HepG2 (cell line): ENCODE results near the gene FBXL2. TPM values are rescaled to one million over a fixed set of nuclear protein-coding genes. Genes with fewer than 3 reads are reported as not detected.

Experiments
- ATM ChIP-seq: fragments of 450-650 bp; IDR thresholded peaks from 2 replicates; pipeline ENCODE4 v1.7.1; 2017; ENCODE audit warnings: mild to moderate bottlenecking, borderline replicate concordance
- FIP1L1 ChIP-seq: fragments of 200-400 bp; formaldehyde crosslinking; IDR thresholded peaks from 2 replicates; pipeline ENCODE4 v1.6.1; 2018; ENCODE audit warnings: low read depth, mild to moderate bottlenecking, low read length, moderate library complexity, borderline replicate concordance; ENCODE audit not compliant: insufficient read depth
- KLF13 ChIP-seq: sonication (generic); formaldehyde crosslinking; IDR thresholded peaks from 2 replicates; pipeline ENCODE4 v1.4.0; 2020; ENCODE audit warnings: mild to moderate bottlenecking, missing genetic modification reagents
- MTA1 ChIP-seq: sonication (generic); formaldehyde crosslinking; IDR thresholded peaks from 2 replicates; pipeline ENCODE4 v1.4.0; 2020; ENCODE audit warnings: missing genetic modification reagents, mild to moderate bottlenecking, borderline replicate concordance
- PHB2 ChIP-seq: fragments of 450-650 bp; IDR thresholded peaks from 2 replicates; pipeline ENCODE4 v1.6.1; 2018; ENCODE audit not compliant: partially characterized antibody
- YEATS4 ChIP-seq: sonication (generic); formaldehyde crosslinking; IDR thresholded peaks from 2 replicates; pipeline ENCODE4 v1.4.0; 2020; ENCODE audit warnings: missing genetic modification reagents, borderline replicate concordance
- ZBTB34 ChIP-seq: sonication (generic); formaldehyde crosslinking; IDR thresholded peaks from 2 replicates; pipeline ENCODE4 v1.8.0; 2022; ENCODE audit warnings: mild to moderate bottlenecking, missing genetic modification reagents
- ZNF280D ChIP-seq: sonication (generic); formaldehyde crosslinking; IDR thresholded peaks from 2 replicates; pipeline ENCODE4 v1.5.1; 2020; ENCODE audit warnings: mild to moderate bottlenecking, missing genetic modification reagents
- ZNF317 ChIP-seq: sonication (generic); formaldehyde crosslinking; IDR thresholded peaks from 2 replicates; pipeline ENCODE4 v1.5.0; 2020; ENCODE audit warnings: mild to moderate bottlenecking, missing genetic modification reagents
- ZNF496 ChIP-seq: sonication (generic); formaldehyde crosslinking; IDR thresholded peaks from 2 replicates; pipeline ENCODE4 v1.8.1; 2023; ENCODE audit warnings: mild to moderate bottlenecking, moderate library complexity, missing genetic modification reagents; ENCODE audit not compliant: insufficient replicate concordance
- ZSCAN5A ChIP-seq: sonication (generic); formaldehyde crosslinking; IDR thresholded peaks from 2 replicates; pipeline ENCODE4 v1.8.0; 2022; ENCODE audit warnings: mild to moderate bottlenecking, missing genetic modification reagents, borderline replicate concordance
- ZSCAN9 ChIP-seq: IDR thresholded peaks from 2 replicates; pipeline ENCODE4 v1.6.1; 2016; ENCODE audit warnings: borderline replicate concordance
- polyA plus RNA-seq, 8 experiments: library from polyadenylated mRNA; depleted of rRNA in 3 of 8; stranded (reverse) in 7 of 8; unstranded in 1 of 8; fragments of >200 nt; fragmentation: Illumina TruSeq in 4 of 8; extraction: Trizol in 4 of 8; gene quantifications; 2 replicates each; pipeline versions ENCODE4 v1.2.1 to v1.2.3, GENCODE V29; 2011 to 2016; ENCODE audit warnings: low read depth in 4 of 8, missing spikeins in 1 of 8, mixed read lengths in 1 of 8; ENCODE audit not compliant: insufficient read depth in 1 of 8
- total RNA-seq, 5 experiments: library from RNA; depleted of rRNA; stranded (reverse); fragments of >200 nt; fragmentation: Illumina TruSeq; extraction: Trizol; gene quantifications; 2 replicates each; pipeline ENCODE4 v1.2.3, GENCODE V29; 2016; ENCODE audit warnings: low read depth in 1 of 5
- TF ChIP-seq, protein P1 (sequence below): sonication (generic); formaldehyde crosslinking; conservative IDR thresholded peaks from 2 replicates; pipeline ENCODE4 v1.4.0; 2020; ENCODE audit warnings: missing genetic modification reagents
- TF ChIP-seq, protein P2 (sequence below): sonication (generic); formaldehyde crosslinking; IDR thresholded peaks from 2 replicates; pipeline ENCODE4 v1.5.1; 2020; ENCODE audit warnings: mild to moderate bottlenecking, moderate library complexity, missing genetic modification reagents

Gene FBXL2
- total and polyA plus RNA-seq, 2 of the 13 experiments (the other 11 are each of a cell fraction or from before 2014, with no cell fraction given), result 1.8 to 5.0 TPM

- TF ChIP-seq ATM, result no peak
- TF ChIP-seq, protein P1, sequence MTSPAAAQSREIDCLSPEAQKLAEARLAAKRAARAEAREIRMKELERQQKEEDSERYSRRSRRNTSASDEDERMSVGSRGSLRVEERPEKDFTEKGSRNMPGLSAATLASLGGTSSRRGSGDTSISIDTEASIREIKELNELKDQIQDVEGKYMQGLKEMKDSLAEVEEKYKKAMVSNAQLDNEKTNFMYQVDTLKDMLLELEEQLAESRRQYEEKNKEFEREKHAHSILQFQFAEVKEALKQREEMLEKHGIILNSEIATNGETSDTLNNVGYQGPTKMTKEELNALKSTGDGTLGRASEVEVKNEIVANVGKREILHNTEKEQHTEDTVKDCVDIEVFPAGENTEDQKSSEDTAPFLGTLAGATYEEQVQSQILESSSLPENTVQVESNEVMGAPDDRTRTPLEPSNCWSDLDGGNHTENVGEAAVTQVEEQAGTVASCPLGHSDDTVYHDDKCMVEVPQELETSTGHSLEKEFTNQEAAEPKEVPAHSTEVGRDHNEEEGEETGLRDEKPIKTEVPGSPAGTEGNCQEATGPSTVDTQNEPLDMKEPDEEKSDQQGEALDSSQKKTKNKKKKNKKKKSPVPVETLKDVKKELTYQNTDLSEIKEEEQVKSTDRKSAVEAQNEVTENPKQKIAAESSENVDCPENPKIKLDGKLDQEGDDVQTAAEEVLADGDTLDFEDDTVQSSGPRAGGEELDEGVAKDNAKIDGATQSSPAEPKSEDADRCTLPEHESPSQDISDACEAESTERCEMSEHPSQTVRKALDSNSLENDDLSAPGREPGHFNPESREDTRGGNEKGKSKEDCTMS (CRISPR knock-in tag), result no peak
- TF ChIP-seq ZSCAN5A (CRISPR knock-in tag), result no peak
- no peak for TF ChIP-seq KLF13 (CRISPR knock-in tag)
- no peak for TF ChIP-seq PHB2
- TF ChIP-seq, protein P2, sequence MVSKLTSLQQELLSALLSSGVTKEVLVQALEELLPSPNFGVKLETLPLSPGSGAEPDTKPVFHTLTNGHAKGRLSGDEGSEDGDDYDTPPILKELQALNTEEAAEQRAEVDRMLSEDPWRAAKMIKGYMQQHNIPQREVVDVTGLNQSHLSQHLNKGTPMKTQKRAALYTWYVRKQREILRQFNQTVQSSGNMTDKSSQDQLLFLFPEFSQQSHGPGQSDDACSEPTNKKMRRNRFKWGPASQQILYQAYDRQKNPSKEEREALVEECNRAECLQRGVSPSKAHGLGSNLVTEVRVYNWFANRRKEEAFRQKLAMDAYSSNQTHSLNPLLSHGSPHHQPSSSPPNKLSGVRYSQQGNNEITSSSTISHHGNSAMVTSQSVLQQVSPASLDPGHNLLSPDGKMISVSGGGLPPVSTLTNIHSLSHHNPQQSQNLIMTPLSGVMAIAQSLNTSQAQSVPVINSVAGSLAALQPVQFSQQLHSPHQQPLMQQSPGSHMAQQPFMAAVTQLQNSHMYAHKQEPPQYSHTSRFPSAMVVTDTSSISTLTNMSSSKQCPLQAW (CRISPR knock-in tag), result no peak
- TF ChIP-seq ZBTB34 (CRISPR knock-in tag), result no peak
- TF ChIP-seq FIP1L1, result no peak
- no peak for TF ChIP-seq ZSCAN9 (CRISPR knock-in tag)
- TF ChIP-seq MTA1 (CRISPR knock-in tag), result no peak
- TF ChIP-seq ZNF317, result no peak
- no peak for TF ChIP-seq YEATS4 (CRISPR knock-in tag)
- no peak for TF ChIP-seq ZNF280D (CRISPR knock-in tag)
- no peak for TF ChIP-seq ZNF496 (CRISPR knock-in tag)
These were observed 26.5 kb upstream of the FBXL2 start (continued) for GRCh38 chr3:33250712-33251111.
